ENCODE results near the gene RHO. TPM values are rescaled to one million over a fixed set of nuclear protein-coding genes. Genes with fewer than 3 reads are reported as not detected.

Gene RHO
- total RNA-seq, 1 experiment from 2014 or later: not detected

DNA sequence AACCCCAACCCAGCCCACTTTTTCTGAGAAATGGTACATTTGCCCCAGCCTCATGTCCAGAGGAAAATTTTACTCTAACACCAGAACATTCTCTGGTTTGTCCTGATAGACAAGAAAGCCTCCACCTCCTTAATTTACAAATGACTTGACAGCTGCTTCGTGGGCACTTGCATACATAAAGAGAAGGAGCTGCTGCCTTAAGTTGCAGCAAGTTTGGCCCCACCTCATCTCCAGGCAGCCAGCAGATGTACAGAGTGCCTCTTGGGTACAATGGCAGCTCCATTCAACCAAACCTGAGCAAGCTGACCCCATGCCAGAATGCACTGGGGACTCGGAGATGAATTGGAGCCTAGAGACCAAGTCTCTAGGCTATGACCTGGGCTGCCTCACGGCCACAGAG is 8.4 kb downstream of the RHO start:
- POLR2A ChIA-PET: interaction anchor here (0.5 kb wide), 1 partner anchor 313 kb away, joined by 4 read pairs; no protein-coding TSS in a partner anchor
- no TSS peak for BruUV-seq (replicated peaks)

DNA sequence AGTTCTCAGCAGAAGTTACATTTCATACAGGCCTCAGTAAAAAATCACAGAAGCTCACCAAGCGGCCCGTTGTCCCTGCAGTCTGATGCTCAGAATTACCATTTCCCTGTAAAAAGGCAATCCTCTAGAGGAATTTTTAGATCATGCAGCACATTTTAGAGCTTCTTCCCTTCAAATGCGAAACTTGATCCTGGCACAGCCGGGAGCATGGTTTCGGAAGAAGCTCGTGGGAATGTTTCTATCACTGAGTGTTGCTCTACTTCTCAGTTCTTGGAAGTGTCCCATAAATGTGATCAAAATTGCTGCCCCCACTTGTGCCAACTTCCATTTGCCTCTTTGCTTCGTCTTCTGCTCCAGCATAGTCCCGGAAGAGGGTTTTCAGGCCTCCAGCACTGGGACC is 10.8 kb downstream of the RHO start:
- POLR2A ChIA-PET: no interaction called here
- H3K9me3 Mint-ChIP-seq (ENCODE audit: unreplicated experiment): no peaks in the 10 kb centered on the region
- H3K27me3 Mint-ChIP-seq (ENCODE audit: insufficient read depth, unreplicated experiment): no peaks in the 10 kb centered on the region
- no peak for DNase-seq
- CTCF ChIA-PET: no interaction called here
- Histone ChIP-seq H3K4me3 (ENCODE audit: low read depth, low read length) (no peak overlapping the region), H3K4me1 (peaks cover 14% of the 10 kb centered on the region), H3K36me3 (ENCODE audit: control insufficient read depth, insufficient read depth, low read length) (no peaks in the 10 kb centered on the region), H3K9me3 (no peaks in the 10 kb centered on the region), H3K27me3 (replicated peaks; ENCODE audit: control insufficient read depth, insufficient read depth, low read length) (no peaks in the 10 kb centered on the region)
- no peak overlapping the region for H3K4me3 Mint-ChIP-seq (ENCODE audit: unreplicated experiment)
- peaks cover 13% of the 10 kb centered on the region for H3K4me1 Mint-ChIP-seq (ENCODE audit: low read depth, unreplicated experiment)
- H3K36me3 Mint-ChIP-seq (ENCODE audit: insufficient read depth, unreplicated experiment): no peaks in the 10 kb centered on the region
- BruUV-seq (replicated peaks): no TSS peak
- H3K27ac Mint-ChIP-seq (ENCODE audit: unreplicated experiment): no peak overlapping the region
- intact Hi-C loops (cut with micrococcal nuclease; ENCODE audit: unreplicated experiment): no loop called here
- TF ChIP-seq CTCF (IDR thresholded peaks at IDR 0.05; ENCODE audit: insufficient read depth in 1 of 2, low read depth in 1 of 2, low read length in 1 of 2, severe bottlenecking in 1 of 2, unreplicated experiment in 1 of 2): no peak

More for the DNA sequence above, 8.4 kb downstream of the RHO start:
- H3K36me3 ChIP-seq (ENCODE audit: control insufficient read depth, insufficient read depth, low read length): no peaks in the 10 kb centered on the region
- H3K4me1 ChIP-seq: peaks cover 17% of the 10 kb centered on the region
- CTCF ChIA-PET: no interaction called here
- no peaks in the 10 kb centered on the region for H3K27me3 ChIP-seq (replicated peaks; ENCODE audit: control insufficient read depth, insufficient read depth, low read length)
- H3K4me1 Mint-ChIP-seq (ENCODE audit: low read depth, unreplicated experiment): peaks cover 11% of the 10 kb centered on the region
- H3K27ac Mint-ChIP-seq (ENCODE audit: unreplicated experiment): no peak overlapping the region
- H3K9me3 ChIP-seq: no peaks in the 10 kb centered on the region
- DNase-seq: no peak
- no peaks in the 10 kb centered on the region for H3K9me3 Mint-ChIP-seq (ENCODE audit: unreplicated experiment)
- H3K27me3 Mint-ChIP-seq (ENCODE audit: insufficient read depth, unreplicated experiment): no peaks in the 10 kb centered on the region
- no peaks in the 10 kb centered on the region for H3K36me3 Mint-ChIP-seq (ENCODE audit: insufficient read depth, unreplicated experiment)
- no peak overlapping the region for H3K4me3 Mint-ChIP-seq (ENCODE audit: unreplicated experiment)
- no peak overlapping the region for H3K4me3 ChIP-seq (ENCODE audit: low read depth, low read length)
- TF ChIP-seq CTCF (IDR thresholded peaks at IDR 0.05; ENCODE audit: insufficient read depth in 1 of 2, low read depth in 1 of 2, low read length in 1 of 2, severe bottlenecking in 1 of 2, unreplicated experiment in 1 of 2): no peak
- intact Hi-C loops (cut with micrococcal nuclease; ENCODE audit: unreplicated experiment): no loop called here

GRCh38 chr3:129540776-129541516 is 12.5 kb downstream of the RHO start:
- TF ChIP-seq CTCF (IDR thresholded peaks at IDR 0.05; ENCODE audit: insufficient read depth in 1 of 2, low read depth in 1 of 2, low read length in 1 of 2, severe bottlenecking in 1 of 2, unreplicated experiment in 1 of 2): no peak
- Mint-ChIP-seq H3K9me3 (ENCODE audit: unreplicated experiment) (no peaks in the 10 kb centered on the region), H3K4me1 (ENCODE audit: low read depth, unreplicated experiment) (peaks cover 6% of the 10 kb centered on the region), H3K36me3 (ENCODE audit: insufficient read depth, unreplicated experiment) (no peaks in the 10 kb centered on the region), H3K27me3 (ENCODE audit: insufficient read depth, unreplicated experiment) (no peaks in the 10 kb centered on the region), H3K4me3 (ENCODE audit: unreplicated experiment) (no peak overlapping the region), H3K27ac (ENCODE audit: unreplicated experiment) (no peak overlapping the region)
- no peaks in the 10 kb centered on the region for H3K27me3 ChIP-seq (replicated peaks; ENCODE audit: control insufficient read depth, insufficient read depth, low read length)
- H3K36me3 ChIP-seq (ENCODE audit: control insufficient read depth, insufficient read depth, low read length): no peaks in the 10 kb centered on the region
- no peak overlapping the region for H3K4me3 ChIP-seq (ENCODE audit: low read depth, low read length)
- no TSS peak for BruUV-seq (replicated peaks)
- no peaks in the 10 kb centered on the region for H3K4me1 ChIP-seq
- POLR2A ChIA-PET: no interaction called here
- intact Hi-C loops (cut with micrococcal nuclease; ENCODE audit: unreplicated experiment): loop anchor here (5.0 kb wide), 1 partner anchor 49 kb away; no protein-coding TSS in a partner anchor
- H3K9me3 ChIP-seq: no peaks in the 10 kb centered on the region
- CTCF ChIA-PET: no interaction called here
- no peak for DNase-seq

Data from Caco-2 (cell line).